Right lobe of liver (tissue), 6 donors: ENCODE data around the gene LYZL6. TPM values are rescaled to one million over a fixed set of nuclear protein-coding genes. Genes with fewer than 3 reads are reported as not detected.

Experiments used
- ATAC-seq, 4 donors: fragments of 200-7000 bp; cut with Tn5 transposase; one replicate each; pipeline ENCODE4 v1.9.1; 2020; ENCODE audit warnings: mild to moderate bottlenecking in 4 of 4, moderate library complexity in 4 of 4
- DNase-seq, 3 donors: peaks; one replicate each; pipeline ENCODE4 v3.0.0-alpha.2; 2020
- H3K27ac ChIP-seq, 3 donors: fragments of 200-600 bp; one replicate each; pipeline ENCODE4 v1.8.0; 2022
- H3K27me3 ChIP-seq, 2 donors: fragments of 200-600 bp; one replicate each; pipeline ENCODE4 v1.8.0; 2022
- H3K36me3 ChIP-seq, 4 donors: fragments of 200-600 bp; sonication (generic) in 1 of 4; one replicate each; pipeline versions ENCODE4 v1.5.1 to v1.8.0; 2017 to 2022; ENCODE audit warnings: control low read depth in 1 of 4
- H3K4me1 ChIP-seq, 4 donors: fragments of 200-600 bp; sonication (generic) in 1 of 4; one replicate each; pipeline versions ENCODE4 v1.5.1 to v1.8.0; 2017 to 2022; ENCODE audit warnings: control low read depth in 1 of 4
- H3K4me3 ChIP-seq, 3 donors: fragments of 200-600 bp; one replicate each; pipeline ENCODE4 v1.8.0; 2022
- H3K9me3 ChIP-seq, 4 donors: fragments of 200-600 bp; sonication (generic) in 1 of 4; one replicate each; pipeline versions ENCODE4 v1.5.1 to v1.8.0; 2017 to 2022; ENCODE audit warnings: control low read depth in 1 of 4
- CTCF ChIP-seq, 4 donors: fragments of 200-600 bp in 3 of 4; fragments of 450-650 bp in 1 of 4; IDR thresholded peaks; one replicate each; pipeline versions ENCODE4 v1.5.1 to v1.8.0; 2016 to 2022; ENCODE audit warnings: antibody characterized with exemption in 4 of 4, mild to moderate bottlenecking in 2 of 4
- POLR2A ChIP-seq: fragments of 450-650 bp; IDR thresholded peaks from one replicate; pipeline ENCODE4 v1.6.1; 2017; ENCODE audit warnings: antibody characterized with exemption, mild to moderate bottlenecking
- WGBS: methylation state at CpG from one replicate; pipeline ENCODE4 v1.1.6; 2018; ENCODE audit warnings: low coverage, low lambda C conversion rate; ENCODE audit not compliant: insufficient coverage; ENCODE audit errors: missing lambda C conversion rate; 5-methylcytosine and 5-hydroxymethylcytosine counted together
- intact Hi-C, 2 donors: fragments of 100-400 bp; cut with DNase I; formaldehyde crosslinking; loops; one replicate each; pipeline versions ENCODE4 v1.11.2 to v1.14.1; 2022
- total RNA-seq, 6 experiments: library from RNA; depleted of rRNA in 2 of 6; stranded (reverse); fragments of >200 nt in 2 of 6; fragmentation: NEBNext Ultra II Directional in 3 of 6; extraction: Animal tissue kit (Norgen Biotek cat#: 25700) in 3 of 6; gene quantifications; one replicate each; pipeline versions ENCODE4 v1.1.0 to v1.2.4, GENCODE V29; 2016 to 2023
- donor health status: DM: no; HTN: yes; CAD: no.
- donor health status: DM: no; HTN: no; CAD: no.
- donor health status: DM: no; HTN: no; CAD: no.
- donor health status: DM: no; HTN: yes; CAD: no.
- donor health status: DM: no; HTN: yes; CAD: no.

The LYZL6 gene
- total RNA-seq, 6 experiments from 2014 or later = not detected

- TF ChIP-seq CTCF (IDR thresholded peaks at IDR 0.05) = no peak
- no peak for TF ChIP-seq POLR2A
- H3K27ac ChIP-seq = peak overlapping the region; percentile 19 to 74 (median 54)
- no peak overlapping the region for H3K4me3 ChIP-seq
- H3K9me3 ChIP-seq = no peaks in the 10 kb centered on the region
- peaks cover 0 to 78% (median 39%) of the 10 kb centered on the region in 4 donors for H3K4me1 ChIP-seq
- no peaks in the 10 kb centered on the region for H3K27me3 ChIP-seq
- no peak for ATAC-seq
- intact Hi-C loops = no loop called here
- WGBS = 29% methylated on average over 4 of the region's 6 CpGs
- H3K36me3 ChIP-seq = no peaks in the 10 kb centered on the region
- no peak for DNase-seq
Measured at GRCh38 chr17:35972535-35972934, 29.0 kb upstream of the LYZL6 start.

GRCh38 chr17:35972066-35972465 is 28.6 kb upstream of the LYZL6 start:
- Histone ChIP-seq H3K27ac (peak overlapping the region in 2 of 3 donors; percentile 19 to 54), H3K4me1 (peaks cover 0 to 73% (median 36%) of the 10 kb centered on the region in 4 donors)
- intact Hi-C loops = no loop called here

GRCh38 chr17:35969558-35970380 is 26.3 kb upstream of the LYZL6 start:
- DNase-seq = peak in 2 of 3 donors; percentile 65 to 85
- H3K4me3 ChIP-seq = no peak overlapping the region
- intact Hi-C loops = loop anchor here in 1 of 2 donors (5.0 kb wide), 1 partner anchor 178 kb away; no protein-coding TSS in a partner anchor

More at GRCh38 chr17:35972066-35972465, 28.6 kb upstream of the LYZL6 start:
- TF ChIP-seq POLR2A (no peak), CTCF (IDR thresholded peaks at IDR 0.05) (no peak)
- ATAC-seq = no peak
- no peaks in the 10 kb centered on the region for H3K9me3 ChIP-seq
- WGBS = 61% methylated on average over 1 of the region's 1 CpG
- no peaks in the 10 kb centered on the region for H3K27me3 ChIP-seq
- H3K4me3 ChIP-seq = no peak overlapping the region
- DNase-seq = no peak
- no peaks in the 10 kb centered on the region for H3K36me3 ChIP-seq

GRCh38 chr17:35968520-35969054 is 25.1 kb upstream of the LYZL6 start:
- TF ChIP-seq CTCF (IDR thresholded peaks at IDR 0.05) (no peak), POLR2A (no peak)
- intact Hi-C loops = loop anchor here in 1 of 2 donors (5.0 kb wide), 1 partner anchor 179 kb away; no protein-coding TSS in a partner anchor
- Histone ChIP-seq H3K27me3 (no peaks in the 10 kb centered on the region), H3K27ac (no peak overlapping the region), H3K9me3 (no peaks in the 10 kb centered on the region), H3K4me1 (peaks cover 0 to 42% (median 20%) of the 10 kb centered on the region in 4 donors), H3K36me3 (no peaks in the 10 kb centered on the region), H3K4me3 (no peak overlapping the region)
- DNase-seq = no peak
- ATAC-seq = no peak
- WGBS = 37% methylated on average over 10 of the region's 10 CpGs

More at GRCh38 chr17:35969558-35970380, 26.3 kb upstream of the LYZL6 start:
- Histone ChIP-seq H3K27me3 (no peaks in the 10 kb centered on the region), H3K36me3 (no peaks in the 10 kb centered on the region), H3K9me3 (no peaks in the 10 kb centered on the region), H3K4me1 (peaks cover 0 to 54% (median 26%) of the 10 kb centered on the region in 4 donors), H3K27ac (peak overlapping the region in 1 of 3 donors; percentile 29)
- no peak for TF ChIP-seq POLR2A
- TF ChIP-seq CTCF (IDR thresholded peaks at IDR 0.05) = peak; percentile 87 to 93 (median 90)
- 9% methylated on average over 8 of the region's 8 CpGs for WGBS
- ATAC-seq = peak; percentile 56 to 69 (median 60)
